IMR-90 (cell line): ENCODE data around the gene GSS. TPM values are rescaled to one million over a fixed set of nuclear protein-coding genes. Genes with fewer than 3 reads are reported as not detected.

Experiments
- ATAC-seq: fragments of 200-7000 bp; cut with Tn5 transposase; 2 replicates; pipeline ENCODE4 v1.9.1; 2020; ENCODE audit warnings: low read depth, mild to moderate bottlenecking, moderate library complexity
- BruUV-seq: library from RNA; stranded (reverse); fragments of 400-500 nt; replicated peaks from 2 replicates; lab custom pipeline; 2021; lab: Mats Ljungman, UMichigan
- CTCF ChIA-PET: fragments of 300-600 bp; formaldehyde crosslinking; extraction: SDS; loops from one replicate; lab custom pipeline; 2021; ENCODE audit warnings: antibody characterized with exemption; lab: Yijun Ruan, JAX
- POLR2A ChIA-PET: fragments of 300-600 bp; sonication (Branson Sonifier 250); formaldehyde crosslinking; loops from one replicate; lab custom pipeline; 2022; ENCODE audit warnings: antibody characterized with exemption; ENCODE audit not compliant: unreplicated experiment; lab: Charles Lee
- DNase-seq: peaks from one replicate; pipeline ENCODE4 v3.0.0; 2013
- H2AFZ ChIP-seq: replicated peaks from 2 replicates; pipeline ENCODE3; 2013; ENCODE audit warnings: low read length, mild to moderate bottlenecking; ENCODE audit not compliant: poor library complexity
- H2AK5ac ChIP-seq: 2 replicates; pipeline ENCODE4 v1.6.1; 2013; ENCODE audit warnings: low read depth, low read length, inconsistent platforms
- H2AK9ac ChIP-seq: replicated peaks from 2 replicates; pipeline ENCODE3; 2013; ENCODE audit warnings: mild to moderate bottlenecking, low read depth, low read length, moderate library complexity; ENCODE audit not compliant: poor library complexity
- H2BK120ac ChIP-seq: 2 replicates; pipeline ENCODE4 v1.6.1; 2013; ENCODE audit warnings: low read depth, low read length, inconsistent platforms
- H2BK15ac ChIP-seq: 3 replicates; pipeline ENCODE4 v1.6.1; 2013; ENCODE audit warnings: low read depth, low read length, inconsistent platforms
- H2BK20ac ChIP-seq: 2 replicates; pipeline ENCODE4 v1.6.1; 2013; ENCODE audit warnings: low read depth, mild to moderate bottlenecking, inconsistent platforms, low read length, moderate library complexity
- H2BK5ac ChIP-seq: 2 replicates; pipeline ENCODE4 v1.6.1; 2013; ENCODE audit warnings: mild to moderate bottlenecking, low read depth, low read length, inconsistent platforms; ENCODE audit not compliant: poor library complexity, severe bottlenecking
- H3K14ac ChIP-seq: replicated peaks from 2 replicates; pipeline ENCODE4 v1.6.1; 2013; ENCODE audit warnings: low read depth, low read length, inconsistent platforms
- H3K18ac ChIP-seq: 2 replicates; pipeline ENCODE4 v1.6.1; 2013; ENCODE audit warnings: low read depth, low read length, control low read depth
- H3K23ac ChIP-seq: 2 replicates; pipeline ENCODE4 v1.6.1; 2013; ENCODE audit warnings: low read depth, low read length, inconsistent platforms
- H3K27ac ChIP-seq: 2 replicates; pipeline ENCODE4 v1.5.1; 2013; ENCODE audit warnings: mild to moderate bottlenecking, control low read depth, low read length; ENCODE audit not compliant: insufficient read depth
- H3K27me3 ChIP-seq: 2 replicates; pipeline ENCODE4 v1.6.1; 2013; ENCODE audit warnings: low read length; ENCODE audit not compliant: control insufficient read depth, insufficient read depth
- H3K36me3 ChIP-seq: 2 replicates; pipeline ENCODE4 v1.6.1; 2013; ENCODE audit warnings: low read length, mixed read lengths; ENCODE audit not compliant: control insufficient read depth, insufficient read depth
- H3K4ac ChIP-seq: 2 replicates; pipeline ENCODE4 v1.6.1; 2013; ENCODE audit warnings: low read depth, low read length, inconsistent platforms
- H3K4me1 ChIP-seq: 2 replicates; pipeline ENCODE4 v1.6.1; 2013; ENCODE audit warnings: low read length, mixed read lengths; ENCODE audit not compliant: control insufficient read depth, insufficient read depth
- H3K4me2 ChIP-seq: 2 replicates; pipeline ENCODE4 v1.6.1; 2013; ENCODE audit warnings: low read depth, mild to moderate bottlenecking, control low read depth, low read length, moderate library complexity
- H3K4me3 ChIP-seq: 2 replicates; pipeline ENCODE4 v1.5.1; 2013; ENCODE audit warnings: low read depth, mild to moderate bottlenecking, control low read depth, low read length, moderate library complexity; ENCODE audit not compliant: insufficient read depth
- H3K56ac ChIP-seq: 2 replicates; pipeline ENCODE4 v1.6.1; 2013; ENCODE audit warnings: low read length, inconsistent platforms; ENCODE audit not compliant: insufficient read depth; ENCODE audit errors: extremely low read depth
- H3K79me1 ChIP-seq, 2 experiments: 2 replicates each; pipeline ENCODE4 v1.6.1; 2013; ENCODE audit warnings: low read length in 2 of 2, inconsistent platforms in 1 of 2, low read depth in 1 of 2
- H3K9ac ChIP-seq: 2 replicates; pipeline ENCODE4 v1.6.1; 2013; ENCODE audit warnings: low read depth, low read length, control low read depth
- H3K9me1 ChIP-seq: 2 replicates; pipeline ENCODE4 v1.6.1; 2013; ENCODE audit warnings: low read length, inconsistent platforms; ENCODE audit not compliant: insufficient read depth
- H3K9me3 ChIP-seq: 2 replicates; pipeline ENCODE4 v1.6.1; 2013; ENCODE audit warnings: low read length; ENCODE audit not compliant: control insufficient read depth, insufficient read depth
- H4K20me1 ChIP-seq: 2 replicates; pipeline ENCODE4 v1.6.1; 2013; ENCODE audit warnings: low read length, inconsistent platforms; ENCODE audit not compliant: insufficient read depth
- H4K5ac ChIP-seq: 2 replicates; pipeline ENCODE4 v1.6.1; 2013; ENCODE audit warnings: mild to moderate bottlenecking, low read depth, low read length, control low read depth
- H4K8ac ChIP-seq, 2 experiments: 2 replicates each; pipeline ENCODE4 v1.6.1; 2013; ENCODE audit warnings: low read depth in 2 of 2, low read length in 2 of 2, control low read depth in 1 of 2, inconsistent platforms in 1 of 2
- H4K91ac ChIP-seq: 2 replicates; pipeline ENCODE4 v1.6.1; 2013; ENCODE audit warnings: low read depth, low read length, inconsistent platforms; ENCODE audit not compliant: insufficient read depth
- BHLHE40 ChIP-seq: fragments of 150-350 bp; IDR thresholded peaks from 2 replicates; pipeline ENCODE4 v1.6.1; 2016; ENCODE audit warnings: mild to moderate bottlenecking, low read depth, low read length
- CHD1 ChIP-seq: IDR thresholded peaks from 2 replicates; pipeline ENCODE4 v1.6.1; 2012; ENCODE audit warnings: low read depth, low read length, improper control_type of control experiment
- MAZ ChIP-seq: IDR thresholded peaks from 2 replicates; pipeline ENCODE4 v1.6.1; 2012; ENCODE audit warnings: low read depth, mild to moderate bottlenecking, low read length, improper control_type of control experiment, moderate library complexity, borderline replicate concordance
- POLR2A ChIP-seq: IDR thresholded peaks from 2 replicates; pipeline ENCODE4 v1.6.1; 2012; ENCODE audit warnings: mild to moderate bottlenecking, low read depth, low read length
- RCOR1 ChIP-seq: IDR thresholded peaks from 2 replicates; pipeline ENCODE4 v1.6.1; 2012; ENCODE audit warnings: mild to moderate bottlenecking, low read length, improper control_type of control experiment; ENCODE audit not compliant: insufficient replicate concordance
- RFX5 ChIP-seq: IDR thresholded peaks from 2 replicates; pipeline ENCODE4 v1.8.0; 2012; ENCODE audit warnings: low read depth, mild to moderate bottlenecking, low read length, moderate library complexity
- WGBS, 2 experiments: methylation state at CpG; one replicate each; pipeline versions ENCODE4 v1.1.5 to v1.1.7; 2013; ENCODE audit warnings: missing lambda C conversion rate in 2 of 2; ENCODE audit not compliant: insufficient read length in 1 of 2; ENCODE audit errors: extremely low coverage in 2 of 2; 5-methylcytosine and 5-hydroxymethylcytosine counted together
- dilution Hi-C: fragments of 300-500 bp; cut with HindIII; formaldehyde crosslinking; loops from one replicate; pipeline ENCODE4 v1.14.3; 2018; ENCODE audit warnings: low sequenced_read_pairs; ENCODE audit not compliant: unreplicated experiment
- in situ Hi-C: fragments of 300-500 bp; cut with MboI; formaldehyde crosslinking; loops from 3 replicates; pipeline ENCODE4 v1.14.3; 2019; ENCODE audit warnings: low sequenced_read_pairs, inconsistent platforms, mixed read lengths
- intact Hi-C: fragments of 100-400 bp; cut with micrococcal nuclease; formaldehyde crosslinking; loops from 2 replicates; pipeline ENCODE4 v1.10.0; 2022
- polyA plus RNA-seq, 3 experiments: library from polyadenylated mRNA; depleted of rRNA; stranded (reverse); fragments of >200 nt; gene quantifications; 2 replicates each; pipeline ENCODE4 v1.2.3, GENCODE V29; 2012; ENCODE audit warnings: low replicate concordance in 1 of 3
- total RNA-seq: library from RNA; depleted of rRNA; stranded (reverse); fragments of >200 nt; gene quantifications from 2 replicates; pipeline ENCODE4 v1.2.3, GENCODE V29; 2012
- TF ChIP-seq, protein P1 (sequence below): fragments of 150-350 bp; IDR thresholded peaks from 2 replicates; pipeline ENCODE4 v1.6.1; 2016; ENCODE audit warnings: low read depth, mild to moderate bottlenecking, low read length, moderate library complexity, borderline replicate concordance
- TF ChIP-seq, protein P2 (sequence below): conservative IDR thresholded peaks from 2 replicates; pipeline ENCODE4 v1.5.1; 2012; ENCODE audit warnings: mild to moderate bottlenecking, low read depth, low read length, improper control_type of control experiment

Gene GSS
- total and polyA plus RNA-seq, 2 of the 4 experiments (the other 2 are of a cell fraction): 73.7 to 90.0 TPM

DNA sequence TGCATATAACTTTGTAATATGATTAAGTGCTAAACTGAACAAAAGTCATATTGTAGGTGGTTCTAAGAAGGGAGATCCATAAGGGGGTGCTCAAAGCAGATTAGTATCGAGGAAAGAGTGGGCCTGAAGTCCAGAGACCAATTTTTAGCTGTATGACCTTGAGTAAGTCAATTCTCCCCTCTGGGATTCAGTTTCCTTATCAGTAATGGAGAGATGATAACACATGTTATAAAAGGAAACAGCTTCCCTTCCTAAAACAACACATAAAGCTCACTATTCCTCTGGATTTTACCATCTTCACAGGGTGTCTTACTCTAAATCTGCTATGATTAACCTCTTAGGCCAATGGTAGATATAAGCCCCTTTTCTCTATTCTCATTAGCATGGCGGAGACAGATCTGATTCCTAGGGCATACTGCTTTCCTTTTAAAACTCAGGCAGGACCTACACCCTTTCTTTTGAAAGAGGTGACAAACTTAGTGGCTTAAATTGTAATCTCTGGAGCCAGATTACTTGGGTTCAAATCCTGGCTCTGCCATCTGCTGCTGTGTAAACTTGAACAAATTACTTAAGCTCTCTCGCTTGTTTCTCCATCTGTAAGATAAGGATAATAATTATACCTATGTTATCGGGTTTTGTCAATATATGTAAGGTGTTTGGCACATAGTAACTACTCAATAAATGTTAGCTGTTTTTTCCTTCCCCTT is 39.7 kb downstream of the GSS start:
- Histone ChIP-seq H3K4me2 (no peak overlapping the region), H4K20me1 (no peaks in the 10 kb centered on the region), H2BK15ac (no peak overlapping the region), H2BK5ac (no peak overlapping the region), H2BK120ac (no peak overlapping the region), H2AFZ (no peak overlapping the region), H3K9me3 (no peaks in the 10 kb centered on the region), H3K79me1 (peaks cover 6% of the 10 kb centered on the region in 2 experiments; a peak in 2 of 4 replicates), H3K9me1 (peaks cover 11% of the 10 kb centered on the region), H3K4me3 (no peak overlapping the region), H2AK5ac (no peak overlapping the region), H3K18ac (no peak overlapping the region), H4K8ac (no peak overlapping the region), H3K9ac (no peak overlapping the region), H3K27me3 (no peaks in the 10 kb centered on the region), H3K36me3 (peaks cover 20% of the 10 kb centered on the region), H4K91ac (no peak overlapping the region), H3K14ac (no peak overlapping the region), H3K27ac (no peak overlapping the region), H4K5ac (no peak overlapping the region), H2BK20ac (no peak overlapping the region), H2AK9ac (no peak overlapping the region), H3K23ac (no peak overlapping the region), H3K4ac (no peak overlapping the region), H3K4me1 (no peaks in the 10 kb centered on the region), H3K56ac (no peak overlapping the region)
- POLR2A ChIA-PET: no interaction called here
- no CpG with 5 or more reads among the region's 4 CpGs for WGBS, 2 experiments
- in situ Hi-C loops: no loop called here
- ATAC-seq: no peak
- CTCF ChIA-PET: interaction anchor here (0.7 kb wide), 1 partner anchor 12 kb away, joined by 3 read pairs; no protein-coding TSS in a partner anchor
- intact Hi-C loops: no loop called here
- no TSS peak for BruUV-seq
- dilution Hi-C loops: no loop called here
- TF ChIP-seq, protein P1, sequence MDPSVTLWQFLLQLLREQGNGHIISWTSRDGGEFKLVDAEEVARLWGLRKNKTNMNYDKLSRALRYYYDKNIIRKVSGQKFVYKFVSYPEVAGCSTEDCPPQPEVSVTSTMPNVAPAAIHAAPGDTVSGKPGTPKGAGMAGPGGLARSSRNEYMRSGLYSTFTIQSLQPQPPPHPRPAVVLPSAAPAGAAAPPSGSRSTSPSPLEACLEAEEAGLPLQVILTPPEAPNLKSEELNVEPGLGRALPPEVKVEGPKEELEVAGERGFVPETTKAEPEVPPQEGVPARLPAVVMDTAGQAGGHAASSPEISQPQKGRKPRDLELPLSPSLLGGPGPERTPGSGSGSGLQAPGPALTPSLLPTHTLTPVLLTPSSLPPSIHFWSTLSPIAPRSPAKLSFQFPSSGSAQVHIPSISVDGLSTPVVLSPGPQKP: no peak
- no peak for TF ChIP-seq CHD1
- TF ChIP-seq POLR2A: no peak
- TF ChIP-seq, protein P2, sequence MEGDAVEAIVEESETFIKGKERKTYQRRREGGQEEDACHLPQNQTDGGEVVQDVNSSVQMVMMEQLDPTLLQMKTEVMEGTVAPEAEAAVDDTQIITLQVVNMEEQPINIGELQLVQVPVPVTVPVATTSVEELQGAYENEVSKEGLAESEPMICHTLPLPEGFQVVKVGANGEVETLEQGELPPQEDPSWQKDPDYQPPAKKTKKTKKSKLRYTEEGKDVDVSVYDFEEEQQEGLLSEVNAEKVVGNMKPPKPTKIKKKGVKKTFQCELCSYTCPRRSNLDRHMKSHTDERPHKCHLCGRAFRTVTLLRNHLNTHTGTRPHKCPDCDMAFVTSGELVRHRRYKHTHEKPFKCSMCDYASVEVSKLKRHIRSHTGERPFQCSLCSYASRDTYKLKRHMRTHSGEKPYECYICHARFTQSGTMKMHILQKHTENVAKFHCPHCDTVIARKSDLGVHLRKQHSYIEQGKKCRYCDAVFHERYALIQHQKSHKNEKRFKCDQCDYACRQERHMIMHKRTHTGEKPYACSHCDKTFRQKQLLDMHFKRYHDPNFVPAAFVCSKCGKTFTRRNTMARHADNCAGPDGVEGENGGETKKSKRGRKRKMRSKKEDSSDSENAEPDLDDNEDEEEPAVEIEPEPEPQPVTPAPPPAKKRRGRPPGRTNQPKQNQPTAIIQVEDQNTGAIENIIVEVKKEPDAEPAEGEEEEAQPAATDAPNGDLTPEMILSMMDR: no peak
- no peak for TF ChIP-seq BHLHE40
- TF ChIP-seq RCOR1: no peak
- TF ChIP-seq RFX5: no peak
- TF ChIP-seq MAZ: no peak
- no peak for DNase-seq
